OCI-LY7 (cell line): ENCODE results near the gene FAHD2A.
"Not testable (repeated sequence)": the region's sequence is repeated elsewhere in the genome, so short reads cannot be mapped to it uniquely, and the experiment has no call there.

Experiments used
- EZH2phosphoT487 ChIP-seq: fragments of 200-600 bp; sonication (generic); IDR thresholded peaks from 2 replicates; pipeline ENCODE4 v1.6.1; 2018; ENCODE audit warnings: low read depth, borderline replicate concordance, mild to moderate bottlenecking, mixed run types, antibody characterized with exemption, low read length, moderate library complexity, mixed read lengths
- TF ChIP-seq, protein P1 (sequence below): fragments of 200-600 bp; sonication (generic); conservative IDR thresholded peaks from 2 replicates; pipeline ENCODE4 v1.5.1; 2014; ENCODE audit warnings: mild to moderate bottlenecking, antibody characterized with exemption, low read length, moderate library complexity, mixed read lengths

DNA sequence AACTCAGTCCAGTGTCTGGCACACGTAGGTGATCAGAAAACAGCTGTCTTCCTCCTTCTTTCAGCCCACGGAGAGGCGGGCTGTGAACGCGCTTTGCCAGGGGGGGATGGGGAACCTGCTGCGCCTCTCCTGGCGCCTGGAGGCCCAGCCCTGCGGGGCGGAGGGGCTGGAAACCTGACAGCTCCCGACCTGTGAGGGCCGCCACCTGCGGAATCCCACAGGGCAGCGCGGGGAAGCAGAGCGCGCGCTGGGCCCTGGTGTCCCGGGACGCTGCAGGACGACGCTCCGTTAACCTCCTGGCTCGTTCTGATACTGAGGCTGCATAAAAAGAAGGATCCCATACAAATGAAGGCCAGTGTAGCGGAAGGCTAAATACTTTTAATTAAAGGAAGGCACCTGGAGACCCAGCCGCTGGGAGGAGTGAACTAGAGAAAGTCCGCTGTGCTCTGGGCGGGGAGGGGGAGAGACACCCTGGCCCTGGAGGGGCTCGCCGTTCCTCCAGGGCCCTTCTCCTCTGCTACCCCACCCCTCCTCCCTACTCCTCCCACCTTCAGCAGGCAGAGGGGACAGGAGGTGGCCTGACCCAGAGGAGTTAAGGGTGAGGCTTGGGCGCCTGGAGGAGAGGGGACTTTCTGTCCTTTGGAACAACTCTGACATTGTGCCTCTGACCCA lies 24.8 kb downstream of the FAHD2A start:
- TF ChIP-seq, protein P1, sequence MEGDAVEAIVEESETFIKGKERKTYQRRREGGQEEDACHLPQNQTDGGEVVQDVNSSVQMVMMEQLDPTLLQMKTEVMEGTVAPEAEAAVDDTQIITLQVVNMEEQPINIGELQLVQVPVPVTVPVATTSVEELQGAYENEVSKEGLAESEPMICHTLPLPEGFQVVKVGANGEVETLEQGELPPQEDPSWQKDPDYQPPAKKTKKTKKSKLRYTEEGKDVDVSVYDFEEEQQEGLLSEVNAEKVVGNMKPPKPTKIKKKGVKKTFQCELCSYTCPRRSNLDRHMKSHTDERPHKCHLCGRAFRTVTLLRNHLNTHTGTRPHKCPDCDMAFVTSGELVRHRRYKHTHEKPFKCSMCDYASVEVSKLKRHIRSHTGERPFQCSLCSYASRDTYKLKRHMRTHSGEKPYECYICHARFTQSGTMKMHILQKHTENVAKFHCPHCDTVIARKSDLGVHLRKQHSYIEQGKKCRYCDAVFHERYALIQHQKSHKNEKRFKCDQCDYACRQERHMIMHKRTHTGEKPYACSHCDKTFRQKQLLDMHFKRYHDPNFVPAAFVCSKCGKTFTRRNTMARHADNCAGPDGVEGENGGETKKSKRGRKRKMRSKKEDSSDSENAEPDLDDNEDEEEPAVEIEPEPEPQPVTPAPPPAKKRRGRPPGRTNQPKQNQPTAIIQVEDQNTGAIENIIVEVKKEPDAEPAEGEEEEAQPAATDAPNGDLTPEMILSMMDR: not testable (repeated sequence)
- not testable (repeated sequence) for TF ChIP-seq EZH2phosphoT487
